Measurements from ENCODE around the gene MPLKIP. TPM values are rescaled to one million over a fixed set of nuclear protein-coding genes. Genes with fewer than 3 reads are reported as not detected.
"Not testable (repeated sequence)": the region's sequence is repeated elsewhere in the genome, so short reads cannot be mapped to it uniquely, and the experiment has no call there.

The MPLKIP gene
- total RNA-seq, 1 experiment from 2014 or later = 93.1 TPM

DNA sequence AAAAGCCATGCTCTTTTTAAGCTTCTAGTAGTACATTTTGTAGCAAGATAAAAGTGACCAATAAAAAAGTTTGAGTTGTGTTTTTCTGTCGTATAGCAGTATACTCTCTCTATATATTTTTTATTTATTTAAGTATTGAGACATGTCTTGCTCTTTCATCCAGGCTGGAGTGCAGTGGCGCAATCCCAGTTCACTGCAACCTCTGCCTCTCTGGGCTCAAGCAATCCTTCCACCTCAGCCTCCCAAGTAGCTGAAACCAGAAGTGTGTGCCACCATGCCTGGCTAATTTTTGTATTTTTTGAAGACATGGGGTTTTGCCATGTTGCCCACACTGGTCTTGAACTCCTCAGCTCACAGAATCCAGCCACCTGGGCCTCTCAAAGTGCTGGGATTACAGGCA, 3.1 kb upstream of the MPLKIP start:
- no peak for DNase-seq (ENCODE audit: low spot score)

DNA sequence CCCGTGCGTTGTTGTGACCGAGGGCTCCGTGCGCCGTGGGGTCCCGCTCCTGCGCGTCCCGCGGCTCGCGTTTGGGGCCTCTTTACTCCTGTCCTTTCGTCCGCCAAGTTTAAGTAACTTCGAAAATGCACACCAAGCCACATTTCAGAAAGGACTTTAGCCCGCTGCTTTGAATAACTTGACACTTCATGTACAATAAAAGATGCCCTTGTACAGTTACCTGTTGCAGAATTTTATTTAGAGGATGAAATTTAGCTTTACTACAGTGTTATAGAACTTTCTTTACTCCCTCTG, 842 bp upstream of the MPLKIP start:
- in situ Hi-C loops (cut with HindIII; ENCODE audit: low sequenced_read_pairs) = no loop called here
- DNase-seq (ENCODE audit: low spot score) = no peak

More for the DNA sequence above, 3.1 kb upstream of the MPLKIP start:
- in situ Hi-C loops (cut with HindIII; ENCODE audit: low sequenced_read_pairs) = no loop called here

DNA sequence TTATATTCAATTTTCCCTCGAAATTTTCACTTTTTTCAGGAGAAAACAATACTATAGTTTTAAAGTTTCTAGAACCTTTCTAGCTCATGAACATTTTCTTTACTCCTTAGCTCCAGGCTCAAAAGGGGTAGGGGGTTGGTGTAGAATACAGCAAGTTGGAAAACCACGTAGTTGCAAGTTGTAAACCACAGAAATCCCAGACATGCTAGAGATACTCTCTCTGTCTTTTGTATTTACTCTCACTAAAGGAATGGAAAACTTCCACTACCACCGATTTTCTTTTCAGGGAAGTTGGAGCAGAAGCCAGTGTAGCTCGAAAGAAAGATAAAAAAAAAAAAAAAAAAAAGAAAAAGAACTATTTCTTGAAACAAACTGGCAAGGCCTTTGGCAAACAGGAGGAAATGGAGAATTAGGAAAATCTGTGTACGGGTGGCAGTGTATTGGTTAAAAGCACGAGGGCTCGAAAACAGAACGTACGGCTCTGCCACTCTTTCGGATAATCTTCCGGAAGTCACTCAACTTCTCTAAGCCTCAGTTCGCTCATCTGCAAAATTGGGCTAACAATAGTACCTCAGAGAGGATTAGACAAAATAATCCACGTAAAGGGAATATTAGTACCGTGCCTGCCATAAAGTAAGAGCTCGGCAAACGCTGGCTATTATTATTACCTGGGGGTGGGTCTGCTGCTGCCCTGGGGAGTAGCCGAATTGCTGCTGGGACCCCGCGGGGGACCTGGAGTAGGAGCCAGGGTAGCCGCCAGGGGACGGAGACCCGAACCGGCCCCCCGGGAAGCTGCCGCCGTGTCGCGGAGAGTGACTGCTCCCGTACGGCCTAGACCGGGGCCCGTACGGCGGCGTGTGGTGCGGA, 628 bp downstream of the MPLKIP start:
- no peak for DNase-seq (ENCODE audit: low spot score)

DNA sequence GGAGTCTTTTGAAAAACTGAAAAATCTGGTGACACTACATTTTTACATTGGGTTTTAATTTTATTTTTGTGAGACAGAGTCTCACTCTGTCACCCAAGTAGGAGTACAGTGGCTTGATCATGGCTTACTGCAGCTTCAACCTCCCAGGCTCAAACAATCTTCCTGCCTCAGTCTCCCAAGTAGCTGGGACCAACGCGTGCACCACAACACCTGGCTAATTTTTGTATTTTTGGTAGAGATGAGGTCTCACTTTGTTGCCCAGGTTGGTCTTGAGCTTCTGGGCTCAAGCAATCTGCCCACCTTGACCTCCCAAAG, 11.5 kb downstream of the MPLKIP start:
- in situ Hi-C loops (cut with HindIII; ENCODE audit: low sequenced_read_pairs) = no loop called here
- no peak for DNase-seq (ENCODE audit: low spot score)

More for the DNA sequence above, 628 bp downstream of the MPLKIP start:
- in situ Hi-C loops (cut with HindIII; ENCODE audit: low sequenced_read_pairs) = no loop called here

DNA sequence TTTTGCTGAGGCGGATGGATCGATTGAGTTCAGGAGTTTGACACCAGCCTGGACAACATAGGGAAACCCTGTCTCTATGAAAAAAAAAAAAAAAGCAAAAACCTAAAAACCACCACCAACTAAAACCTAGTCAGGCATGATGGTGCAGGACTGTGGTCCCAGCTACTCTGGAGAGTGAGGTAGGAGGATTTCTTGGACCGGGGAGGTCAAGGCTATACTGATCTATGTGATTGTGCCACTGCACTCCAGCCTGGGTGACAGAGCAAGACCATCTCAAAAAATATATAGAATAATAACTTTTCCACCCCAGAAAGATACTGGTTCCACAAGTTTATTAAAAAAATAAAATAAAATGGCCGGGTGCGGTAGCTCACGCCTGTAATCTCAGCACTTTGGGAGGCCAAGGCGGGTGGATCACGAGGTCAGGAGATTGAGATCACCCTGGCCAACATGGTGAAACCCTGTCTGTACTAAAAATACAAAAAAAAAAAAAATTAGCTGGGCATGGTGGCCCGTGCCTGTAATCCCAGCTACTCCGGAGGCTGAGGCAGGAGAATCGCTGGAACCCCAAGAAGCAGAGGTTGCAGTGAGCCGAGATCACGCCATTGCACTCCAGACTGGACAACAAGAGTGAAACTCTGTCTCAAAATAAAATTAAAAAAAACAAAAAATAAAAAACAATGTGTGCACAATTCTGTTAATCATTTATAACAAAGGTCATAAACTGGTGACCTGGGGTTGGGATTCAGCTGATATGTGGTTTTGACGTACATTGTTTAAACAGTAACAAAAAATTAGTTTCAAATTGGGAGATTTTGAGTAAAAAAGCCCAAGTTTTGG, 12.1 kb downstream of the MPLKIP start:
- DNase-seq (ENCODE audit: low spot score); in situ Hi-C loops (cut with HindIII; ENCODE audit: low sequenced_read_pairs): not testable (repeated sequence)

DNA sequence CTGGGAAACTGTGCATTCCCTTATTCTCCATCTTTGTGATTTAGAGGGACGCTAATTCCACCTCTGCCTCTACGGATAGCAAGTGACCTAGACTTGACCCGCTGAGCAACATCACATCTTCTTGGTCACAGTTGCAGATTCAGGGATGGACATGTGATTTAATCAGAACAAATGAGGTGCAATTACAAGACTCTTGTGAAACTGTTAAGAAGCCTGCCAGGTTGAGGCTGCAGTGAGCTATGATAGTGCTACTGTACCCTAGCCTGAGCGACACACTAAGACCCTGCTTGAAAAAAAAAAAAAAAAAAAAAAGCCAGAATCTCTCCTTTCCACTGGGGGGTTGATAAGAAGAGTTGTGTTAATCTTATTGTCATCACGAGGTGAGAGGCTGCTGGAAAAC, 14.4 kb downstream of the MPLKIP start:
- no peak for DNase-seq (ENCODE audit: low spot score)

DNA sequence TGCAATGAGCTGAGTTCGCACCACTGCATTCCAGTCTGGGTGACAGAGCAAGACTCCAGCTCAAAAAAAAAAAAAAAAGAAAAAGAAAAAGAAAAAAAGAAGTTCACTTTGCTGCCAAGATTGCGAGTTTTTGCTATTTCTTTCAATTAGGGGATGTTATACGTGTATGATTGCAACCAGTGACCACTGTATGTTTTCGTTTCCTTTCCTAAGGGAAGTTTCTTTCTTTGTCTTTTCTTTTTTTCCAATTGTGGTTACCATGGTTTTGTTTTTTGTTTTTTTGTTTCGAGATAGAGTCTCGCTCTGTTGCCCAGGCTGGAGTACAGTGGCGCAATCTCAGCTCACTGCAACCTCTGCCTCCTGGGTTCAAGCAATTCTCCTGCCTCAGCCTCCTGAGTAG, 16.2 kb downstream of the MPLKIP start:
- in situ Hi-C loops (cut with HindIII; ENCODE audit: low sequenced_read_pairs) = not testable (repeated sequence)

More for the DNA sequence above, 14.4 kb downstream of the MPLKIP start:
- in situ Hi-C loops (cut with HindIII; ENCODE audit: low sequenced_read_pairs) = no loop called here

DNA sequence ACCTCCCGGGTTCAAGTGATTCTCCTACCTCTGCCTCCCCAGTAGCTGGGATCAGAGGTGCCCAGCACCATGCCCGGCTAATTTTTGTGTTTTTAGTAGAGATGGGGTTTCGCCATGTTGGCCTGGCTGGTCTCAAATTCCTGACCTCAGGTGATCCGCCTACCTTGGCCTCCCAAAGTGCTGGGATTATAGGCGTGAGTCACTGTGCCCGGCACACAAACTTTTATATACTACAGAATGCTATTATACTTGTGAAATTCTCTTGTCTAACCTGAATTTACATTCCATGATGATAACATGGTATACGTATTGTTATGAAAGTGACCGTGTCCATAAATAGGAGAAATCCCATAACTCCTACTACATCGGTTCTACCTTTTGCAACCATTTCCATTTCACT, 17.2 kb downstream of the MPLKIP start:
- in situ Hi-C loops (cut with HindIII; ENCODE audit: low sequenced_read_pairs); DNase-seq (ENCODE audit: low spot score): not testable (repeated sequence)

More for the DNA sequence above, 16.2 kb downstream of the MPLKIP start:
- not testable (repeated sequence) for DNase-seq (ENCODE audit: low spot score)

DNA sequence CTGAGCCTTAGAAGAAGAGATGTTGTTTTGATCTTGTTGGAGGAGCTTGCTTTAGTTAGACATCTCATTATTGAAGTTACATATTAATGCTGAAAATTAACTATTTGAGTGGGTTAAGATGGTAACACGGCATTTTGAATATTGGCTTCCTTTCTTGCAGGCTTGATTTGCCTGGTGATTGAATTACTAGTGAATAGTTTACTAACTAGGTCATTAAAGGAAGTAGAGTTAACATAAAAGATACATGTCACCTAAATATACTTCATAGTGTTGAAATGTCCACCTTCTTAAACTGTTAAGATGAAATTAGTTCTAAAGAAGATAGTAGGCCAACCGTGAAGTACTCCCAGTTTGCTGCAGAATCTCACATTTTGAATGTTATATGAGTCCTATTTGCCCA, 18.5 kb downstream of the MPLKIP start:
- in situ Hi-C loops (cut with HindIII; ENCODE audit: low sequenced_read_pairs) = no loop called here
- DNase-seq (ENCODE audit: low spot score) = no peak

DNA sequence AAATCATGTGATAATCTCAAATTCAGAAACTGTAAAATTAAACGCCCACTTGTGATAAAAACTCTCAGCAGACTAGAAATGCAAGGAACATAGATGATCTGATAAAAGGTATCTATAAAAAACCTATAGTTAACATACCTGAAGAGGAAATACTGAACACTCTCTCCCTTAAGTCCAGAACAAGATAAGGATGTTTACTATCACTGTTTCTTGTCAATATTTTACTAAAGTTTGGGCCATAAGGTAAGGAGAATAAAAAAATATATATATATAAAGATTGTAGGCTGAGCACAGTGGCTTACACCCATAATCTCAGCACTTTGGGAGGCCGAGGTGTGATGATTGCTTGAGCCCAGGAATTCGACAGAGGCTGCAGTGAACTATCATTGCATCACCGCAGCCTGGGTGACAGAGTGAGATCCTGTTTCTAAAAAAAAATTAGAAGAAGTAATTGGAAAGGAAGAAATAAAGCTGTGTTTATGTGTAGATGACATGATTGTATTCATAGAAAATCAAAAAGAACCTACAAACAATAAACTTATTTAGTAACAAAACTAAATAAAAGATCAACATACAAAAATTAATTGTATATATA, 28.4 kb downstream of the MPLKIP start:
- in situ Hi-C loops (cut with HindIII; ENCODE audit: low sequenced_read_pairs) = no loop called here
- no peak for DNase-seq (ENCODE audit: low spot score)

DNA sequence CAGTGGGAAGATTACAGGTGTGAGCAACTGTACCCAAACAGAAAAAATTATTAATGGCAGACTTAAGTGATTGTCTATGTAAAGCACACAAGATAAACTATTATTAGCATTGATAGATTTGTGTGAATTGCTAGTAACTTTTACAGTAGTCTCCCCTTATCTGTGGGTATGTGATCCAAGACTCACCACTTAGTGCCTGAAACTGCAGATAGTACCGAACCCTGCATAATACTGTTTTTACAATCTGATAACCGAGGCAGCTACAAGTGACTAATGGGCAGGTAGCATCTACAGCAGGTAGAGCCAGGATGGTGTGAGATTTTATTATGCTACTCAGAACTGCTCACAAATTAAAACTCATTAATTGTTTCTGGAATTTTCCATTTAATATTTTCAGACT, 31.5 kb downstream of the MPLKIP start:
- in situ Hi-C loops (cut with HindIII; ENCODE audit: low sequenced_read_pairs) = no loop called here
- DNase-seq (ENCODE audit: low spot score) = no peak

DNA sequence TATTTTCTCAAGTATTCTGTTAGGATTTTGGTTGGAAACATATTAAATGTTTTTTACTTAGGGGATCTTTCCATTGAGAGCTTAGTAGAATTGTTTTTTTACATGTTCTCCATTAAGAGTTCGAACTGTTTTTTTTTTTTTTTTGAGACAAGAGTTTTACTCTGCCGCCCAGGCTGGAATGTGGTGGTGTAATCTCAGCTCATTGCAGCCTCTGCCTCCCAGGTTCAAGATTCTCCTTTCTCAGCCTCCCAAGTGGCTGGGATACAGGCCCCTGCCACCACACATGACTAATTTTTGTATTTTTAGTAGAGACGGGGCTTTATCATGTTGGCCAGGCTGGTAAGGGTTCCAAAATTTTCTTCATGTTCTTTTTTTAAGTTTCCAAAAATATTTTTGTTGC, 33.2 kb downstream of the MPLKIP start:
- no peak for DNase-seq (ENCODE audit: low spot score)
- in situ Hi-C loops (cut with HindIII; ENCODE audit: low sequenced_read_pairs) = no loop called here

DNA sequence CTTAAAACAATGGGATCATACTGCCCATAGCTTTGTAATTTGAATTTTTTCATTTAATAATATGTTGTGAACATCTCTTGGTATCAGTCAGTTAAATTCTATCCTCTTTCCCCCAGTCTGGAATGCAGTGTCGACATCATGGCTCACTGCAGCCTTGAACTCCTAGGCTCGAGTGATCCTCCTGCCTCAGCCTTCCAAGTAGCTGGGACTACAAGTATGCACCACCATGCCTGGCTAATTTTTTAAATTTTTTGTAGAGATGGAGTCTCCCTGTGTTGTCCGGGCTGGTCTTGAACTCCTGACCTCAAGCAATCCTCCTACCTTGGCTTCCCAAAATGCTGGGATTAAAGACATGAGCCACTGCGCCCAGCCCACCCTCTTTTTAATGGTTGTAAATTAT, 34.6 kb downstream of the MPLKIP start:
- DNase-seq (ENCODE audit: low spot score) = no peak
- in situ Hi-C loops (cut with HindIII; ENCODE audit: low sequenced_read_pairs) = no loop called here

DNA sequence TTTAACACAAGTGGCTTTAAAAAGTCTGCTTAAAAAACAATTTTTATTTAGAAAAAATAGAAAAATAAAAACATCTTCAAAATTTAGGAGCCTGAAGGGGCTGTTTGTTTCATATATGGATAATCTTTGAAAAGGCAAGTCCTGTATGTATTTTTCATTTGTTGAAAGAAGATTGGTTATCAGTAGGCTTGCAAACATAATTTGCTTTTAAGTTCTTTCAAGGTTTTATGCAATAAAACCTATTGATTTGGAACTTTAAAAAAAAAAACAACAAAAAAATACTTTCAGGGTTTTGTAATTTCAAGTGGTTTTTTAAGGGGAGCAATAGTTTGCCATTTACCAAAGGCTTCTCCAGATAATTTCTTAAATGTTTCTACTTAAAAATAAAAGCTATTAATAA, 35.6 kb downstream of the MPLKIP start:
- no peak for DNase-seq (ENCODE audit: low spot score)
- in situ Hi-C loops (cut with HindIII; ENCODE audit: low sequenced_read_pairs) = no loop called here

DNA sequence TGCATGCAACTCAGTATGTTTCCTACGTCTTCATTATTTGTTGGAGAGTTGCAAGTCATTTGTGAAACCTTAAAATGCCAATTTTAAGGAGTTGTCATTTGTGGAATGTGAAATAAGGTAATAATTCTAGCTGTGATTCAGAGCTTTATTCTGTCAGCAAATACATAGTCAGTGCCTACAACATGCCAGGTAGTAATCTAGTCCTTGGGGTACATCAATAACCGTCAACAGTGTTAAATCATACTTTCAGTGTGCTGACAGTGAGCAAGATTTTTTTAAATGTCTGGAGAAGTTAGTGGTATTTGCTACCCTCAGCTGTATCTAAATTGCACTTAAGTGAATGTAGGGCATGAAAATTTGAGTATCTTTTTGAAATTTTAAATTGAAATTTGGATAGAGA, 36.7 kb downstream of the MPLKIP start:
- in situ Hi-C loops (cut with HindIII; ENCODE audit: low sequenced_read_pairs) = no loop called here
- no peak for DNase-seq (ENCODE audit: low spot score)

DNA sequence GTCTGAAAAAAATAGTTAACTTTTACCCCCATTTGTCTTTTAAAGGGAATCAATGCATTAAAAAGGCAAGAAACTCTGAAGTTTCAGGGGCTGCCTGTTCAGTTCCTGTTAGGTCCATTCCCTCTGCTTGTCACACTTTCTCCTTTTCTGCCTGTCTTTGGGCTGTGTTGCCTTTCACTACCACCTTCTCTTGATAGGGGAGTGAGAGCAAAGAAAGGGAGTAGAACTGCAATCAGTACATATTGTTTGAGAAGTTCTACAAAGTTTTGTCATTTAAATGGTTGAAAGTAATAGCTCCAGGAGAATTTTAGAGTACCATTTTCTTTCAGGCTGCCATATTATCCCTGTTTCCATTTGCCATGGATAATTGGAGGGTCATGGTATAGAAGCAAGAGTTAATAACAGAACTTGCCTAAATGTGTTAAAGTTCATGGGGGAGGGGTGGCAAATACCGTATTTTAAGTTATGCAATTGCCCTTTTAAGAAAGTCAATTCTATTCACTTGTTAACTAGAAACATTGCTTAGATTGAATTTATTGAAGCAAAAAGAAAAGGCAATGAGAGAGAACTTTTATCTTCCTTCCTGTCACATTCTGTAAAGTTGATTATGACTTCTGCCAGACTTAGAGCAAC, 38.6 kb downstream of the MPLKIP start:
- no peak for DNase-seq (ENCODE audit: low spot score)
- in situ Hi-C loops (cut with HindIII; ENCODE audit: low sequenced_read_pairs) = no loop called here

DNA sequence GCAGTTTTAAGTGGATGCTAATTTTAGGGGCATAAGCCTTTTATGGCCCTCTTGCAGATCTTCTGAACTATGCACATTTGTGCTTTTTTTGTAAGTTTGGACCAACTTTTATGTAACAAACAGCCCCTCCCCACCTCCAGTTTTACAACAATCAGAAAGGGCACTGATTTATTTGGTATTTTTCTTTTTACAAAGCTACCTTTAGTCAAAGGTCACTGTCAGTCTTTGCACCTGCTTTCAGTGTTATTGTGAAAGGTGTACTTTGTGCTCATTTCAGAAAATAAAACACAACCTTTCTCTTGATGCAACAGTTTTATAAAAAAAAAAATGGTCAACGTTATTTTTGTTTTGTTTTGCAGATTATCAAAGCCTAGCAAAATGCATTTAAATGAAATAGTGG, 39.2 kb downstream of the MPLKIP start:
- no peak for DNase-seq (ENCODE audit: low spot score)

DNA sequence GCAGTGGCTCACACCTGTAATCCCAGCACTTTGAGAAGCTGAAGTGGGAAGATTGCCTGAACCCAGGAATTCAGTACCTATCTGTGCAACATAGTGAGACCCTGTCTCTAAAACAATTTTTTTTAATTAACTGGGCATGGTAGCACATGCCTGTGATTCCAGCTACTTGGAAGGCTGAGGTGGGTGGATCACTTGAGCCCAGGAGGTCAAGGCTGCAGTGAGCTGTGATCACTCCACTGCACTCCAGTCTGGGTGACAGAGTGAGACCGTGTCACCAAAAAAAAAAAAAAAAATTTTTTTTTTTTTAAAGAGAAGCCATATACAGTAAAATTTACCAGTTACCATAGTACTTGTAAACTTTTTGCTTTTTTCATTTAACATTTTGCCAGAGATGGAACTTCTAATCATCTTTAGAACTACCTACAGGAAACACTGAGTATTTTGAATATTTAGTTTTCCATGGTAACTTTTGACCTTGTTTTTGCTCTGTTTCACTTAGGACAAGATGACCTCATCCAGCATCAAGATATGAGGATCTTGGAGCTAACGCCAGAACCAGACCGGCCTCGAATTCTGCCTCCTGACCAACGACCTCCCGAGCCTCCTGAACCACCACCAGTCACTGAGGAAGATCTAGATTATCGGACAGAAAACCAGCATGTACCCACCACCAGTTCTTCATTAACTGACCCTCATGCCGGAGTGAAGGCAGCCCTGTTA, 40.6 kb downstream of the MPLKIP start:
- DNase-seq (ENCODE audit: low spot score) = no peak

More for the DNA sequence above, 39.2 kb downstream of the MPLKIP start:
- in situ Hi-C loops (cut with HindIII; ENCODE audit: low sequenced_read_pairs) = no loop called here

DNA sequence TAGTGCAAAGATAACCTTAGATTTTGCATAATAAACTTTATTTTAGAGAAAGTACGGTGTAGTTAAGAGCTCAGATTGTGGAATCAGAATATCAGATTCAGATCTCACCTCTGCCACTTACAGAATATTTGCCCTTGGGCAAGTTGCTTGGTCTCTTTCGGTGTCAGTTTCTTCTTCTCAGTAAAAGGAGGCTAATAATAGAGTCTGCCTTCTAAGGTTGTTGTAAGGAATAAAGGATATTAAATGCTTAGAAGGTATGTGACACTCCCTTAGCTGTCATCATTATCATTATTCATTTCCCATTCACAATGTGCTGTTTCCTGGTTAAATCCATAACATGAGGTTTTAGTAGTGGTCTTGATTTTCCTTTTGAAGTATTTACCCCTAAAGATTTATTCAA, 42.2 kb downstream of the MPLKIP start:
- DNase-seq (ENCODE audit: low spot score) = no peak
- in situ Hi-C loops (cut with HindIII; ENCODE audit: low sequenced_read_pairs) = no loop called here

More for the DNA sequence above, 40.6 kb downstream of the MPLKIP start:
- in situ Hi-C loops (cut with HindIII; ENCODE audit: low sequenced_read_pairs) = no loop called here

Measured in G401 (cell line).